ENCODE data around the gene SPN.
"Not testable (repeated sequence)": the region's sequence is repeated elsewhere in the genome, so short reads cannot be mapped to it uniquely, and the experiment has no call there.

Gene SPN

DNA sequence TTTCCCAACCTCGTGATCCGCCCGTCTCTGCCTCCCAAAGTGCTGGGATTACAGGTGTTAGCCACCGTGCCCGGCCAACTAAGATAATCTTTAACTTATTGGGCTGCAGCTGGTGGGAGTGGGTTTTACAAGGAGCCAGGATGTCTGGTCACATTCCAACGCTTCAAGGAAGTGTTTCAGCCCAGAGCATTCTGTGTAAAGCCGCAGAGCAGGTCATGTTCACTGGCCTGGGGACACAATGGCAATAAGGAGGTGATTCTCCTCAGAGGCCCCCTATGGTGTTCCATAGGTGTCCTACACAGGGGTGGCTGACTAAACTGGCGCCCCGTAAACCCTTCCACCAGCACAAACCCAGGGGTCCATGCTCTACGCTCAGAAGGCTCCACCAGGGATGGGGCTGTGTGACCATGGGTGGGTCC, 17.1 kb downstream of the SPN start:
- DNase-seq = no peak

DNA sequence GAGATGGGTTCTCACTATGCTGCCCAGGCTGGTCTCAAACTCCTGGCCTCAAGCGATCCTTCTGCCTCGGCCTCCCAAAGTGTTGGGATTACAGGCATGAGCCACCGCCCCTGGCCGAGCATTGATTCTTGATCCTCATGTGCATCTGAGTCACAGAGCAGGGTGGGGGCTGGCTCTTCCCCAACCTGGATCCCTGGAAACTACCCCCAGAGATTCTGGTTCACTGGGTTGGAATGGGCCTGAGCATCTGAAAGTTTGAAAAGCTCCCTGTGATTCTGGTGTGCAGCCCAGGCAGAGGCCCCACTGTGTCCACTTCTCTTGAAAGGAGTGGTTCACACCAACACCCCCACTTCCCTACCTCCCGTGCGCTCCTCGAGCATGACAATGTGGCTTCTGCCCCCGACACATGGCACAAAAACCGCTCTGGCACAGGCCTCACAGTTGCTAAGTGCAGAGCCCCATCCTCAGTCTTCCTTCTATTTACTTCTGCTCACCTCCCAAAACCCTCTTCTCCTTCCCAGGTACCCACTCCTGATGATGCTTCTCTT, 20.6 kb downstream of the SPN start:
- no peak for DNase-seq

DNA sequence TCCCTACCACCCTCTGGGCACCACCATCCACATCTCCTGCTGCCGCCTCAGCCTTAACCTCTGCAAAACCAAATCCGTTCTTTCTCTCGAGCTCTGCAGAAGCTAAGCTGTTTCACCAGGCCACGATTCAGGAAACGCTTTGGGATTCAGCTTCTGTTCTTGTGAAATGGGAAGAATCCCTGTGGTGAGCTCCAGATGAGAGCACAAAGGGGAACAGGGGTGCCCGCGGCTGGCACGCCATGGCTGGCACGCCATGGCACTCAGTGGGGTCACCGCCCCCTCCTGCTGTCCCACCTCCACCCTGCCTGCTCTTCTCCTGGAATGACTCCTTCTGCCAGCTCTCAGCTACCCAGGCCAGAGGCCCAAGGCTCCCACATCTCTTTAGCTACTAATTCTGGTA, 21.6 kb downstream of the SPN start:
- no peak for DNase-seq

DNA sequence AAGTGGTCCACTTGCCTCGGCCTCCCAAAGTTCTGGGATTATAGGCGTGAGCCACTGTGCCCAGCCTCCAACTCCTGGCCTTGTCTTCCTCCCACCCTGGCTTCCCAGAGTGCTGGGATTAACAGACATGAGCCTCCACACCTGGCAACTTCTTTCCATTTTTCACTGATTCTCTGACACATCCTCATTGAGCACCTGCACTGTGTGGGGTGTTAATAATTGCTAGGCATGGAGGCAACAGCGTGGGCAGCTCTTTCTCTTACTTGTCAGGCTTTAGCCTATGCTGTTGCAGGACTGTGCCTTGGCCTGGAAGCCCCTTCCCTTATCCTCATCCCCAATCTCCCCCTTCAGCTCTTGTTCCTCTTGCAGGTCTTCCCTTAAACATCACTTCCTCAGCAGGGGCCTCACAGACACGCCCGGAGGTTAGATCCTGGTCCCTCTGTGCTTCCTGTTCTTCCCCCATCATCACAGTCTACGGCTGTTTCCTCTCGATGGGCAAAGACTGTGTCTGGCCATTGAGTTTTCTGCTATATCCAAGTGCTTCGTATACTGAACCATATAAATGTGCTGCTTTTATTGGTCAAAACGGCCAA, 23.8 kb downstream of the SPN start:
- DNase-seq = no peak

DNA sequence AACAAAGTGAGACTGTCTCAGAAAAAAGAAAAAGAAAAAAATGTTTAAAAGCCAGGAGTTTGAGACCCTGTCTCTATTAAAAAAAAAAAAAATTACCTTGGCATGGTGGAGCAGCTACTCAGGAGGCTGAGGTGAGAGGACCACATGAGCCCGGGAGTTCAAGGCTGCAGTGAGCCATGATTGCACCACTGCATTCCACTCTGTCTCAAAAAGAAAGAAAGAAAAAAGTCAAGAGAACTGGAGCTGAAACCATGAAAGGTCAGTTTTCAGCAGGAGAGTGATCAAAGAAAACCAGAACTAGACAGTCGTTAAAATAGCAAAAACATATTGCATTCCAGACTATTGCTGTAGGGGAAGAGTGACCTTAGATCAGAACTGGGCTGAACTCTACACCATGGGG, 24.7 kb downstream of the SPN start:
- no peak for DNase-seq

DNA sequence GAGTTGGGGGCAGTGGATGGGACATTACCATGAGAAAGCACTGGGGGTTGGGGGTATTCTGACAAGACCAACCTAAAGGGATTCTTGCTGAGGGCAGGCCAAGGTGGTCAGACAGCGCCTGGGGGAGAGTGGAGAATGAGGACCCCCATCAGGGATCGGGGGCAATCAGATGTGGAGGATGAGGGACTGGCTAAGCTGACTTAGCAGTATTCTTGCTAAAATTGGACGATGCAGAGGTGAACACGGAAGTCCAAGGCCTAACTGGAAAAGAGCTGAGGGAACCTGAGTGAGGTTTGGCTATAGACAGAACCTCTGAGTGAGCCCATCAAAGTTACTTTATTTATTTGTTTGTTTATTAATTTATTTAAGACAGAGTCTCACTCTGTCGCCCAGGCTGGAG, 25.1 kb downstream of the SPN start:
- DNase-seq = no peak

DNA sequence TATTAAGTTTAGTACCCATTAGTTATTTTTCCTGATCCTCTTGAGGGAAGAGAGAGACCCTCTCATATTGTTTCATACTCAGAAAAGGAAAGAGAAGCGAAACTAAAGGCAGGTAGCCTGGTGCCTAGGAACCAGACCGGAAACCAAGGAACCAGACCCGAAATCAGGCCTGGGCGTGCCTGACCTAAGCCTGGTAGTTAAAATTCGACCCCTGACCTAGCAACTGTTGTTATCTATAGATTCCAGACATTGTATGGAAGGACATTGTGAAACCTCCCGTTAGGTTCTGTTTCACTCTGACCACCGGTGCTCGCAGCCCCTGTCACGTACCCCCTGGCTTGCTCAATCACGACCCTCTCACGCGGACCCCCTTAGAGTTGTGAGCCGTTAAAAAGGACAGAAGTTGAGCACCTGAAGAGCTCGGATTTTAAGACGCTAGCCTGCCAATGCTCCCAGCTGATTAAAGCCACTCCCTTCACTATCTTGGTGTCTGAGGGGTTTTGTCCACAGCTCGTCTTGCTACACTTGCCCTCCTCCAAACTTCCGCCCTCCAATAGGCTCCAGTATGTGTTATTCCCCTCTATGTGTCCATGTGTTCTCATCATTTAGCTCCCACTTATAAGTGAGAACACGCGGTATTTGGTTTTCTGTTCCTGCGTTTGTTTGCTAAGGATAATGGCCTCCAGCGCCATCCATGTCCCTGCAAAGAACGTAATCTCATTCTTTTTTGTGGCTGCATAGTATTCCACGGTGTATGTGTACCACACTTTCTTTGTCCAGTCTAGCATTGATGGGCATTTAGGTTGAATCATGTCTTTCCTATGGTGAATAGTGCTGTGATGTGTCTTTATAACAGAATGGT, 26.7 kb downstream of the SPN start:
- not testable (repeated sequence) for DNase-seq

DNA sequence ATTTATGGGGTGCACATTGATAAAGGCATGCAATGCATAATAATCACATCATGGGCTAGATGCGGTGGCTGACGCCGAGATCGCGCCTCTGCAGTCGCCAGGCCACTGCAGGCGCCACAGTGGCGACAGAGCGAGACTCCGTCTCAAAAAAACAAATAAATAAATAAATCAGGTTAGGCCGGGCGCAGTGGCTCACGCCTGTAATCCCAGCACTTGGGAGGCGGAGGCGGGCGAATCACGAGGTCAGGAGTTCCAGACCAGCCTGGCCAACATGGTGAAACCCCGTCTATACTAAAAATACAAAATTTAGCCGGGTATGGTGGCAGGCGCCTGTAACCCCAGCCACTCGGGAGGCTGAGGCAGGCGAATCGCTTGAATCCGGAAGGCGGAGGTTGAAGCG, 29.6 kb downstream of the SPN start:
- DNase-seq = not testable (repeated sequence)

DNA sequence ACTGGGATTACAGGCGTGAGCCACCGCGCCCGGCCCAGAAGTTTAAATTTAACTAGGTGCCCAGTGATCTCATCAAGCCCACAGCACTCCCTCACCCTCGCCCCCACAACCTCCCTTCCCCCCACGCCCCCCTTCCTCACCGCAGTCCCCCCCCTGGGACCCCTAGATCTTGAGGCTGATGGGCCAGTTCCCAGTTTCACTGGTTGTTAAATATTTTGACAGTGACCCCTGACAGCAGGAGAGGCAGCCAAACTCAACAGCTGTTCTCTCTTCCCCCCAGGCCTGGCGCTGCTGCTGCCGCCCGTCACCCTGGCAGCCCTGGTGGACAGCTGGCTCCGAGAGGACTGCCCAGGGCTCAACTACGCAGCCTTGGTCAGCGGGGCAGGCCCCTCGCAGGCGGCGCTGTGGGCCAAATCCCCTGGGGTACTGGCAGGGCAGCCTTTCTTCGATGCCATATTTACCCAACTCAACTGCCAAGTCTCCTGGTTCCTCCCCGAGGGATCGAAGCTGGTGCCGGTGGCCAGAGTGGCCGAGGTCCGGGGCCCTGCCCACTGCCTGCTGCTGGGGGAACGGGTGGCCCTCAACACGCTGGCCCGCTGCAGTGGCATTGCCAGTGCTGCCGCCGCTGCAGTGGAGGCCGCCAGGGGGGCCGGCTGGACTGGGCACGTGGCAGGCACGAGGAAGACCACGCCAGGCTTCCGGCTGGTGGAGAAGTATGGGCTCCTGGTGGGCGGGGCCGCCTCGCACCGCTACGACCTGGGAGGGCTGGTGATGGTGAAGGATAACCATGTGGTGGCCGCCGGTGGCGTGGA, 31.5 kb downstream of the SPN start:
- peak; percentile 78 for DNase-seq

DNA sequence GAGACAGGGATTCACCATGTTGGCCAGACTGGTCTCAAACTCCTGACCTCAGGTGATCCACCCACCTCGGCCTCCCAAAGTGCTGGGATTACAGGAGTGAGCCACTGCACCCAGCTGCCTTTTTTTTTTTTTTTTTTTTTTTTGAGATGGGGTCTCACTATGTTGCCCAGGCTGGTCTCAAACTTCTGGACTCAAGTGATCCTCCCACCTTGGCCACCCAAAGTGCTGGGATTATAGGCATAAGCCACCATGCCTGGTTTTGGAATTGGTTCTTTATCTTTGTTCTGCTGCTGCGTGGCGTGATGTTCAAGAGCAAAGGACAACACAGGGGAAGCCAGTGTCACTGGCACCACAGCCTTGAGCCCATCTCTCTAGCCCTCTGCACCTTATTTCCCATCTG, 32.6 kb downstream of the SPN start:
- not testable (repeated sequence) for DNase-seq

DNA sequence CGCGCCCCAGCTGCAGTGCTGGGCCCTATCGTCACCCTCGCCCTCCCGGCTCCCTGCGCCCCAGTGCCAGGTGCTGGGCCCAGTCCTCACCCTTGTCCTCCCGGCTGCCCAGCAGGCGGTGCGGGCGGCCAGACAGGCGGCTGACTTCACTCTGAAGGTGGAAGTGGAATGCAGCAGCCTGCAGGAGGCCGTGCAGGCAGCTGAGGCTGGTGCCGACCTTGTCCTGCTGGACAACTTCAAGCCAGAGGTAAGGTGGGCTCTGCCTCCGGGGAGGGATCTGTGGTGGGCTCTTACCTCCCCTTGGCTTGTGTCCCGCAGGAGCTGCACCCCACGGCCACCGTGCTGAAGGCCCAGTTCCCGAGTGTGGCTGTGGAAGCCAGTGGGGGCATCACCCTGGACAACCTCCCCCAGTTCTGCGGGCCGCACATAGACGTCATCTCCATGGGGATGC, 33.9 kb downstream of the SPN start:
- DNase-seq = no peak

DNA sequence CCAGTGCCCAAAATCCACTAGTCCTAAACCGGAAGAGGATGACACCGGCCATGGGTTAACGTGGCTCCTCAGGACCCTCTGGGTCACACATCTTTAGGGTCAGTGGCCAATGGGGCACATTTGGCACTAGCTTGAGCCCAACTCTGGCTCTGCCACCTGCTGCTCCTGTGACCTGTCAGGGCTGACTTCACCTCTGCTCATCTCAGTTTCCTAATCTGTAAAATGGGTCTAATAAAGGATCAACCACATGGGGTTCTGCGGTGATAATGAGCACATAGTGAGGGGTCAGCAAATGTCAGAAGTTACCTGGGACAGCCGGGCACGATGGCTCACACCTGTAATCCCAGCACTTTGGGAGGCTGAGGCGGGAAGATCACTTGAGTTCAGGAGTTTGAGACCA, 34.3 kb downstream of the SPN start:
- no peak for DNase-seq

DNA sequence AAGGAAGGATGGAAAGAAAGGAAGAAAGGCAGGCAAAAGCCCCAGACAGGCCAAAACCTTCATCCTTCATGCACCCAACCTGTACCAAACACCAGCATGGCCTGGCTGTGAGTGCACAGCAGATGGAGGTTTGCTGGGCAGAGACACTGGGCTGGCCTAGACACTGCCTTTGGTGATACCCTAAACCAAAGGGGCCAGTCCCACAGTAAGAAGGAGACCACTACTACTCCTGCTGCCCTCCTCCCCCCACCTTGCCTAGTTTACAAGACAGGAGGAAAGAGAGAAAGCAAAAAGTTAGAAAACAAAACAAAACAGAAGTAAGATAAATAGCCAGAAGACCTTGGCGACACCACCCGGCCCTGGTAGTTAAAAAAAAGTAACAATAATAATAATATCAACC, 35.0 kb downstream of the SPN start:
- no peak for DNase-seq

DNA sequence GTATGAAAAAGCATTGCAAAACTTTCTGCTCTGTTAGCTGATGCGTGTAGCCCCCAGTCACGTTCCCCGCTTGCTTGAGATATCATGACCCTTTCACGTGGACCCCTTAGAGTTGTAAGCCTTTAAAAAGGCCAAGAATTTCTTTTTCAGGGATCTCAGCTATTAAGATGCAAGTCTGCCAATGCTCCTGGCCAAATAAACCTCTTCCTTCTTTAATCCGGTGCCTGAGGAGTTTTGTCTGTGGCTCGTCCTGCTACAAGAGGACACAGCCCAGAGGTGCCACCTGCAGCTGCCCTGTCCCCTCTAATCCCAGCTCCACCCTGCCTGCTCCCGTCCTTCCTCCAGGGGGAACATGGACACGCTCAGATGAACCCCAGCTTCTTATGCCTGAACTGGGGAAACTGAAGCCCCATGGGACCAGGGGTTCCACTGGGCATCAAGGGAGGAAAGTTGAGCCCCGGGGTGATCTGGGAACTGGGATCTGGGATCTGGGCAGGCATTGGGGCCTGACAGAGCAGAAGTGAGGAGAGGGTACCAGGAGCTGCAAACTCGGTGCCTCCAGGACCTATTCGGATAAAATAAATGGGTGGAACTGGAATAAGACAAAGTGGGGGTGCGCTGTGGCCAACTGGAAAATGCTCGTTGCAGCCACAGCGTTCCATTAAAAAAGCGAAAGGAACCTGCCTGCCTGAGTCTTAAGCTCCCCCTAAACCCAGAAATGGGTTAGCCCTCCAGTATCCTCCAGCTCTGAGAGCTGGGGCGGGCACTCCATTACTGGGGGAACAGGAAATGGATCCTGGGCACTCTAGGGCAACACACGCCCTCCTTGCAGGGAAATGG, 35.7 kb downstream of the SPN start:
- no peak for DNase-seq

DNA sequence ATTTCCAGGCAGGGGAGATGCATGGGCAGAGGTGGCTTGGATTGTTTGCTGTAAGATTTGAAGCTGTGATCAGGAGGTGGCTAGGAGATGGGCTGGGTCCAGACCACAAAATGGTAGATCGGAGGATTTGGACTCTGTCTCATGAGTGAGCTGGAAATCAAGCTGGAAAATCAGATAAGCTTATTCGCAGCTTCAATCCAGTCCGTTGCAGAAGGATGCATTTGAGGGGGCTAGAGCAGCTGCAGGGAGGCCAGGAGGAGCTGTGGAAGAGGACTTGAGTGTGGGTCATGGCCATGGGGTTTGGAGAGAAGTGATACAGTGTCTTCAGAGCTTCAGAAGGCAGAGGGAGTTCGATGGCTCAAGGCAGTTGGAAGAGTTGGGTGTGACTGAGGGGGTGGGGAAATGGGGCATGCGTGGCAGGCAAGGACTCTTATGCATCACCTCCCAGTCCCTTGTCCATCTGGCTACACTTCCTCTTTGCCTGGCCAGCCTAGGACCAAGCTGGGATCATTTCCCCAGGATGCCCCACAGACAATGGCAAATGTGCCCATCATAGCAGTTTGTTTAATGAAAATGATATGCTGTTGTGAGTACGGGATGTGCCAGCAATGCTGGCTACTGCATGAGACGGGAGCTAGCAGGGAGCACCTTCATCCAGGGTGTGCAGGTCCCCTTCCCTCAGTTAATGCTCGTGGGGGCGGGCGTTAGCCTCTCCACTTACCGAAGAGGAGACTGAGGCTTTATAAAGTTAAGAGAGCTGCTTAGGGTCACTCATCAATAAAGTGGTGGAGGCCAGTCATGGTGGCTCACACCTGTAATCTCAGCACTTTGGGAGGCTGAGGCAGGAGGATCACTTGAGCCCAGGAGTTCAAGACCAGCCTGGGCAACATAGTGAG, 36.5 kb downstream of the SPN start:
- no peak for DNase-seq

DNA sequence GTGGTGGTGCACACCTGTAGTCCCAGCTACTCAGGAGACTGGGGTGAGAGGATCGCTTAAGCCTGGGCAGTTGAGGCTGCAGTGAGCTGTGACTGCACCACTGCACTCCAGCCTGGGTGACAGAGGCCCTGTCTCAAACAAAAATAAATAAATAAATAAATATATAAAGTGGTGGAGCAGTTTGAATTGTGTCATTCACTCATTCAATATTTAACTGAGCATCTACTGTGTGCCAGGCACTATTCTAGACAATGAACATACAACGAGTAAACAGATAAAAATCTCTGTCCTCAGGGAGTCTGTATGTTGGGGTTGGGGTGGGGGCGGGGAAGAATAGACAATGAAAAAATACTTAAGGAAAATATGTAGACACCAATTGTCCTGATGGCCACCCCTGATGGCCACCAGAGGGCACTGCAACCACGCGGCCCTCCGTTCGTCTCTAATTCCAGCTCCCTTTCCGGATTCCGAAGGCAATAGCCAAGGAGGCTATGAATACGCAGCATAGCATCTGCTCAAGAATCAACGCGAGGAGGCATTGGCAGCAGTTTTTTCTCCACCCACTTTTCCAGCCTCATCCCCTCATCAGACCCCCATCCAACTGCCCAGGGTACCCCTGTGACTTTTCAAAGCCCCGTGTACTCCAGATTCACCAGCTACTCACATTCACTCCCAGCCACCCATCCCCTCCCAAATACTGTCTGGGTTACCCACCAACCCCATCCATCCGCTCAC, 37.4 kb downstream of the SPN start:
- DNase-seq = peak; percentile 66

DNA sequence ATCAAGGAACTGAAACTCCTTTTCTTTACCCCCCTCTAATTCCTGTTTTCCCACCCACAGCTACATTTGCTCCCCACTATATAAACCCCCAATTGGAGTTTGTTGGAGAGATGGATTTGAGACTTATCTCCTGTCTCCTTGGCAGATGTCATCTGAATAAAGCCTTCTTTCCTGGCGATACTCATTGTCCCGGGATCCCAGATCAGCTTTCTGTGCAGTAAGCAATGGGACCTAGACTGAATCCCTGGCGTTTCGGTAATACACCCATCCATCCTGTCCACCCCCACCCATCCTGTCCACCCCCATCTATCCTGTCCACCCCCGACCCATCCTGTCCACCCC, 38.1 kb downstream of the SPN start:
- no peak for DNase-seq

DNA sequence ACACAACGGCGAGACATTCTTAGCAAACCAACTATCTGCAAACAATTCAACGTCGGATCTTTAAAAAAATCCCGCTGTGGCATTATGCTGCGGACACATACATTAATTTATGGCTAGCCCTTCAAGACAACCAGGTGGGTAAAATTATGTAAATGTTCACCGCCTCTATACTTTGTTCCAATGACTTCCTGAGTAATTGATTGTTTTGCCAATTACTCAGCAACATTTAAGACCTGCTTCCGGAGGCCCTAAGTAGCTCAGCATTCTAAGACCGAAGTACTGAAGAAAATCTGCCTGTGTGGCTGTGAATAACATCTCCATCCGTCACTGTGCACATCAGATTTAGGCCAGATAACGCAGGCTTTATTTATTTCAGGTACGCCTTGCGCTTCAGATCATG, 39.2 kb downstream of the SPN start:
- no peak for DNase-seq

DNA sequence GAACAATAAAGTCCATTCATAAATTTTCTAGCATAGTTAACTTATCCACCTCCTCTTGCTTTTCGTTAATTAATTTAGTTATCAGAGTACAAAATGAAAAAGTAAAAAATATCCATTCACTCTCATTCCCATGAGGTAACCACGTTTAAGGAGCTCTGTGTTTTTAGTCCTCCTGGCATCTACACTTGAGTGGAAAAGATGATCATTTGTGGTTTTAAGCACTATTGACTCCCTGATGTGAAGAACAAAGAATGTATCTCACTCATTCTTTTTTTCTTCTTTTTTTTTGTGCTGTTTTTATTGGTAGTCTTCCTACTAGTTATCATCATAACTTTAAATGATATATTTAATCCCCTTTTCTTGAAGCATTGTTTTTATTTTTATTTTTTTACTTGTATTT, 42.0 kb downstream of the SPN start:
- no peak for DNase-seq

DNA sequence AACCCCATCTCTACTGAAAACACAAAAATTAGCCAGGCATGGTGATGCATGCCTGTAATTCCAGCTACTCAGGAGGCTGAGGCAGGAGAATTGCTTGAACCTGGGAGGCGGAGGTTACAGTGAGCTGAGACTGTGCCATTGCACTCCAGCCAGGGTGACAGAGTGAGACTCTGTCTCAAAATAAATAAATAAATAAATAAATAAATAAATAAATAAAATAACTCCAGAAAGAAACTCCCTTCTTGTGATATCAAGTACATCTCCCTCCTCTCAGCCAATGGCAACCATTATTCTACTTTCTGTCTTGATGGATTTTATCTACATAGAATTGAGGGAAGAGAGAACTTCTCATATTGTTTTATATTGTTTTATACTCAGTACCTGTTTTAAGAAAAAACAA, 44.1 kb downstream of the SPN start:
- DNase-seq = not testable (repeated sequence)
